Measurements from ENCODE around the gene CLIP1. TPM values are rescaled to one million over a fixed set of nuclear protein-coding genes. Genes with fewer than 3 reads are reported as not detected.
"Not testable (repeated sequence)": the region's sequence is repeated elsewhere in the genome, so short reads cannot be mapped to it uniquely, and the experiment has no call there.

The CLIP1 gene
- total RNA-seq, 4 donors from 2014 or later, result 55.7 to 167 (median 86.0) TPM

GRCh38 chr12:122382919-122383350, 39.5 kb downstream of the CLIP1 start:
- Histone ChIP-seq H3K9me3 (no peaks in the 10 kb centered on the region), H3K4me3 (no peak overlapping the region), H3K27ac (peak overlapping the region in 1 of 4 donors; percentile 29), H3K27me3 (no peaks in the 10 kb centered on the region), H3K4me1 (no peaks in the 10 kb centered on the region), H3K36me3 (peaks cover 0 to 28% (median 0%) of the 10 kb centered on the region in 3 donors)
- DNase-seq, result no peak
- no peak for TF ChIP-seq CTCF (IDR thresholded peaks at IDR 0.05)
- TF ChIP-seq POLR2A (IDR thresholded peaks at IDR 0.05), result no peak

- TF ChIP-seq POLR2A (IDR thresholded peaks at IDR 0.05) (no peak), CTCF (IDR thresholded peaks at IDR 0.05) (no peak)
- Histone ChIP-seq H3K27ac (no peak overlapping the region), H3K4me3 (no peak overlapping the region)
These were observed 41.4 kb downstream of the CLIP1 start for GRCh38 chr12:122381021-122381420.

GRCh38 chr12:122376751-122377150, 45.7 kb downstream of the CLIP1 start:
- not testable (repeated sequence) for H3K27me3 ChIP-seq, H3K4me1 ChIP-seq, H3K4me3 ChIP-seq, DNase-seq, H3K9me3 ChIP-seq
- Histone ChIP-seq H3K36me3 (peaks cover 0 to 61% (median 0%) of the 10 kb centered on the region in 3 donors), H3K27ac (peak overlapping the region in 1 of 4 donors; percentile 4)

More at GRCh38 chr12:122381021-122381420, 41.4 kb downstream of the CLIP1 start:
- H3K36me3 ChIP-seq, result peaks cover 0 to 47% (median 0%) of the 10 kb centered on the region in 3 donors
- H3K27me3 ChIP-seq, result no peaks in the 10 kb centered on the region
- H3K4me1 ChIP-seq, result no peaks in the 10 kb centered on the region
- DNase-seq, result no peak
- no peaks in the 10 kb centered on the region for H3K9me3 ChIP-seq

GRCh38 chr12:122374707-122375106, 47.8 kb downstream of the CLIP1 start:
- peak overlapping the region in 1 of 4 donors; percentile 39 for H3K27ac ChIP-seq
- no peak overlapping the region for H3K4me3 ChIP-seq
- H3K27me3 ChIP-seq, result no peaks in the 10 kb centered on the region
- no peaks in the 10 kb centered on the region for H3K9me3 ChIP-seq
- H3K36me3 ChIP-seq, result peaks cover 0 to 63% (median 0%) of the 10 kb centered on the region in 3 donors
- DNase-seq, result no peak
- no peaks in the 10 kb centered on the region for H3K4me1 ChIP-seq
- TF ChIP-seq CTCF (IDR thresholded peaks at IDR 0.05), result no peak
- no peak for TF ChIP-seq POLR2A (IDR thresholded peaks at IDR 0.05)

- Histone ChIP-seq H3K36me3 (peaks cover 0 to 32% (median 0%) of the 10 kb centered on the region in 3 donors), H3K27me3 (no peaks in the 10 kb centered on the region), H3K9me3 (no peaks in the 10 kb centered on the region), H3K4me1 (peaks cover 0 to 10% (median 0%) of the 10 kb centered on the region in 4 donors), H3K27ac (peak overlapping the region in 2 of 4 donors; percentile 23 to 26), H3K4me3 (no peak overlapping the region)
- TF ChIP-seq CTCF (IDR thresholded peaks at IDR 0.05) (no peak), POLR2A (IDR thresholded peaks at IDR 0.05) (no peak)
- no peak for DNase-seq
These were observed 50.9 kb downstream of the CLIP1 start for GRCh38 chr12:122371475-122372045.

- no peak for DNase-seq
- peak overlapping the region in 2 of 4 donors; percentile 29 to 43 for H3K27ac ChIP-seq
- no peaks in the 10 kb centered on the region for H3K27me3 ChIP-seq
- H3K4me3 ChIP-seq, result no peak overlapping the region
- TF ChIP-seq CTCF (IDR thresholded peaks at IDR 0.05), result no peak
- TF ChIP-seq POLR2A (IDR thresholded peaks at IDR 0.05), result no peak
- H3K36me3 ChIP-seq, result peaks cover 0 to 17% (median 0%) of the 10 kb centered on the region in 3 donors
- no peaks in the 10 kb centered on the region for H3K9me3 ChIP-seq
- peaks cover 0 to 10% (median 0%) of the 10 kb centered on the region in 4 donors for H3K4me1 ChIP-seq
These were observed 54.0 kb downstream of the CLIP1 start for GRCh38 chr12:122368361-122369073.

- peak overlapping the region in 1 of 4 donors; percentile 43 for H3K27ac ChIP-seq
- H3K9me3 ChIP-seq, H3K4me1 ChIP-seq, H3K27me3 ChIP-seq, H3K4me3 ChIP-seq, DNase-seq: not testable (repeated sequence)
- peaks cover 0 to 18% (median 0%) of the 10 kb centered on the region in 3 donors for H3K36me3 ChIP-seq
These were observed 54.8 kb downstream of the CLIP1 start for GRCh38 chr12:122367632-122368031.

Measured in Peyer's patch (tissue), 4 donors.